Measurements from ENCODE around the gene EZR. TPM values are rescaled to one million over a fixed set of nuclear protein-coding genes. Genes with fewer than 3 reads are reported as not detected.

Gene EZR
- total RNA-seq, 4 donors from 2014 or later: 60.9 to 480 (median 251) TPM

DNA sequence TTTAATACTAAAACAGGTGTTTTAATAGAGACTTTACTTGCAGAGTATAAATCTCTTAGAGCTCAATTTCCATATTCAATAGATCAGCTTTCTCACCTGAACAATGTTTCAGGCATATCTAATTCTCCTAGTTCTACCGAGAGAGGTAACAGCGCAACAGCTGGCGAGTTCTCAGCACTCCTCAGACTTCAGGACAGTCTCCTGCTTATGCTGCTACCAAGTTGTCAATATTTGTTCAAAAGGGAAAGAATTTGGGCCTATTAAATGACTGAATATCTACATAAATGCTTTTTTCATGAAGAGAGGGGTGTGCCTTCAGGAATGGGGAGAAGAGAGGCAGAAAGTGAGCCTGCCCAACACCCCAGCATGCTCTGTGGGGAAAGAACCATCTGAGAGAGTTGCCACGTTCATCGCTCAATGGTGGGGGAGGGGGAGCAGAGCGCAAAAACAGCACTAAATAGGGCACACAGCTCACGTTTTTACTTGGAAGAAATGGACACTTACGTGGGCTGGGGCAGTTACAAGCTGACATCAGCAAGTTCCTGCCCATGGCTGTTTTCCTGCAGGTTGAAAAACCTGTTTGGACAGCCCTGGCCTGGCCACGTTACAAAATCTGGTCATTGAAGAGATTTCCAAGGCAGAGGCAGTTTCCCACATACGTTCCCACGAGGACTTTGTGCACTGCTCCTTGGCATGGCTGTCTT, 38.0 kb downstream of the EZR start:
- ATAC-seq (ENCODE audit: low FRiP score) (no peak), DNase-seq (ENCODE audit: low spot score) (peak; percentile 21)

DNA sequence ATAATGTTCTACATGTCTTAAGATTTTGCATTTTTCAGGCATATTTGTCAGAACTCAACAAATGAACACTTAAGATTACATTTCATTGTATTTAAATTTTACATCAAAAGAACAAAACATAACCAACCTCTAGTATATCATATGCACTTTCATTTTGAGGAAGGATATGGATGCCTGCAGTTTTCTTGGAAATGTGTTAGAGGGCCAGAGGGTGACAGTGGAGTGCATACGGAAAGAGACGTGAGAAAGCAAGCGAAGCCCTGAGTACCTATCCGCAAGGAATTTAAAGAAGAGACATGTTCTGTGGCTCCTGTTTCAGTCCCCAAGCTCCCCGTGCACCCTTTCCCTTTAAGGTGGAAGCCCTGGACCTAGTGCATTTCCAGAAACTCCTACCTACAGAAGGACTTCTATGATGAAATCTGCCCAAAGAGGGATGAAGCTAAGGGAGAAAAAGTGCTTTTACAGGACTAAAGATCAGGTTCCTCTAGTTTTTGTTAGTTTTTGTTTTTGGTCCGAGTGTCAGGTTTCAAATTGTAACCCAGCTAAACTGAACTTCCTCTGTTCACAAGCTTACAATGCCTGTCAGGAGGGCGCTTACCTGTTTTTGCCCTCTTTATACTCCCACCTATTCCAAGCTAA, 38.8 kb downstream of the EZR start:
- no peak for DNase-seq (ENCODE audit: low spot score)
- TF ChIP-seq, protein P1, sequence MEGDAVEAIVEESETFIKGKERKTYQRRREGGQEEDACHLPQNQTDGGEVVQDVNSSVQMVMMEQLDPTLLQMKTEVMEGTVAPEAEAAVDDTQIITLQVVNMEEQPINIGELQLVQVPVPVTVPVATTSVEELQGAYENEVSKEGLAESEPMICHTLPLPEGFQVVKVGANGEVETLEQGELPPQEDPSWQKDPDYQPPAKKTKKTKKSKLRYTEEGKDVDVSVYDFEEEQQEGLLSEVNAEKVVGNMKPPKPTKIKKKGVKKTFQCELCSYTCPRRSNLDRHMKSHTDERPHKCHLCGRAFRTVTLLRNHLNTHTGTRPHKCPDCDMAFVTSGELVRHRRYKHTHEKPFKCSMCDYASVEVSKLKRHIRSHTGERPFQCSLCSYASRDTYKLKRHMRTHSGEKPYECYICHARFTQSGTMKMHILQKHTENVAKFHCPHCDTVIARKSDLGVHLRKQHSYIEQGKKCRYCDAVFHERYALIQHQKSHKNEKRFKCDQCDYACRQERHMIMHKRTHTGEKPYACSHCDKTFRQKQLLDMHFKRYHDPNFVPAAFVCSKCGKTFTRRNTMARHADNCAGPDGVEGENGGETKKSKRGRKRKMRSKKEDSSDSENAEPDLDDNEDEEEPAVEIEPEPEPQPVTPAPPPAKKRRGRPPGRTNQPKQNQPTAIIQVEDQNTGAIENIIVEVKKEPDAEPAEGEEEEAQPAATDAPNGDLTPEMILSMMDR (IDR thresholded peaks at IDR 0.05): no peak
- ATAC-seq (ENCODE audit: low FRiP score): no peak

More for the DNA sequence above, 38.0 kb downstream of the EZR start:
- TF ChIP-seq, protein P1 (IDR thresholded peaks at IDR 0.05): no peak

DNA sequence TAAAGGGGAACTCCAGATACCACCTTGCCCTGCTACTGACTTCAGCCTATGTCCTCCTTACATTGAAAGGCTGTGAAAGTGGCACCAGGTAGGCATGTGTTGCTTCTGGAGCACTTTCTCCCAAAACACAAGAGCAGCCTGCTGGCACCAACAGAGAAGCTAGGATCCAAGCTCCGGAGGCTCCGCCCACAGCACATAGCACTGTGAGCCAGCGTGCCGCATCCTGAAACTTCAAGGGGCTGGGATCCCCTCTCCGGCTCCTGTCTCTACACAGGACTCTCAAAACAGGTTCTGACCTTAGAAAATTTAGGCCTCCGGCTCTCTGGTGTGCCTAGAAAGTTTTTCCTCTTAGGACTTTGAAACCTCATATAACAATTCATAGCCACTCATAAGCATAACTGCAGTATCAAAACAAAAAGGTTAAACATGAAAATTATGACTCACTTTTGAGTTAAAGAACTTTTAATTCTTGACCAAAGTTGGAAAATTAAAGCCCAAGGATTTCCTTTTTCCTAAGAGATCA, 41.1 kb downstream of the EZR start:
- DNase-seq (ENCODE audit: low spot score): no peak
- TF ChIP-seq, protein P1 (IDR thresholded peaks at IDR 0.05): no peak
- no peak for ATAC-seq (ENCODE audit: low FRiP score)

DNA sequence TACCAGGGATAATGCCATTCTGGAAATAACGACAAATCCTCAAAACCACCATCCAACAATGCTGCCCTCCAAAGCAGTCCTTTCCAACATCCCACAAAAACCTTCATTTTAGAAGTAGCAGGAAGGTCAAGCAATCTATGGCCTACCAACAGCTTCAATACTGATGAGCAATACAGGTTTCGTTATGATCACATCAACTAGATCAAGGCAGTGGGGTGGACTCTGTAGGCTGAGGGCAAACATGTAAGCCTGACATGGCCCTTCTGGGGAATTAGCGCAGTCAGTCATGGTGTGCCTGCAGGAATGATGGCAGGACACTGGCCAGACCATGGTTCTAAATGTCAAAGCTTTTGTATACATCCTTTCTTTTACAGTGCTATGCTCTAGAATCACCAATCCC, 41.7 kb downstream of the EZR start:
- TF ChIP-seq, protein P1 (IDR thresholded peaks at IDR 0.05): no peak
- no peak for DNase-seq (ENCODE audit: low spot score)
- ATAC-seq (ENCODE audit: low FRiP score): no peak

DNA sequence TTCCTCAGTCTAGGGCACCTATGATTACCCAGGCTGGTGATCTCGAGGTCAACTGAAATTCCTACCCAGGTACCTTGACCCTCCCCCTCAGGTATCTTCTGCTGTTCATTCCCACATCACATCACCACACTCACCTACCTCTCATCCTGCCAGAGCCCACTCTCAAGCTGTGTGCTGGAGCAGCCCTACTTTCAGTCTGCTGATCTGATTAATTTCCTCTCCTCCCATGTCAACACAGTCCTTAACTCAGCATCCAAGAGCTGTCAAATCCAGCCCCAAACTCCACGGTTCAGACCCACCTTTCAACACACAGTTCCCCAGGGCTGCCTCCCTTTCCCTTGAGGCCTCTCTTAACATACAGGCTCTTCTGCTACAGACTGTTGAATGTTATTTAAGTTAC, 42.4 kb downstream of the EZR start:
- ATAC-seq (ENCODE audit: low FRiP score) (no peak), DNase-seq (ENCODE audit: low spot score) (no peak)
- TF ChIP-seq, protein P1 (IDR thresholded peaks at IDR 0.05): no peak

DNA sequence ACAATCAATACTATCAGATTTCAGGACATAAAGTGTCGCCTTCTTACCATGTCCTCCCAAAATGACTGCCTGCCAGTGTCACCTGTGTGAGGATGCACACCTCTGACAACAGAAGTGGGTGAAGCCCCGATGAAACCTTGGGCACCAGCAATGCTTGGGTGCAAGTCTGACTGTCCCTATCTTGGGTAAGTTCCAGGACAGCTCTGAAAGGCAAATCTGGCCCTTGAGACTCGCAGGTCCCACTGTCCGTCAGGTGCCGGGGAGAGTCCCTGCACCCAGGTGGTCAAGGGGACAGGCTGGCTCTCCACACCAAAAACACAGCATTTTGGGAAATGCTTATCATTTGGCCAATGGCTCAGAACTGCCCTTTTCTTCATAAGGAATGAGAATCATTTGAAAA, 43.3 kb downstream of the EZR start:
- TF ChIP-seq, protein P1 (IDR thresholded peaks at IDR 0.05): no peak
- ATAC-seq (ENCODE audit: low FRiP score): no peak
- DNase-seq (ENCODE audit: low spot score): no peak
